HEK293 (cell line): ENCODE data around the gene JUP.

Experiments used
- ZNF175 ChIP-seq: fragments of 450-650 bp; formaldehyde crosslinking; IDR thresholded peaks from 2 replicates; pipeline ENCODE4 v1.5.1; 2016; ENCODE audit warnings: missing biosample characterization, missing genetic modification characterization
- TF ChIP-seq, protein P1 (sequence below): fragments of 450-650 bp; formaldehyde crosslinking; IDR thresholded peaks from 2 replicates; pipeline ENCODE4 v1.5.1; 2016; ENCODE audit warnings: missing biosample characterization, missing genetic modification characterization
- TF ChIP-seq, protein P2 (sequence below): fragments of 450-650 bp; formaldehyde crosslinking; IDR thresholded peaks from 2 replicates; pipeline ENCODE4 v1.5.1; 2016; ENCODE audit warnings: missing biosample characterization, missing genetic modification characterization
- TF ChIP-seq, protein P3 (sequence below): fragments of 450-650 bp; formaldehyde crosslinking; IDR thresholded peaks from 2 replicates; pipeline ENCODE4 v1.5.1; 2016; ENCODE audit warnings: missing biosample characterization, missing genetic modification characterization

- TF ChIP-seq, protein P1, sequence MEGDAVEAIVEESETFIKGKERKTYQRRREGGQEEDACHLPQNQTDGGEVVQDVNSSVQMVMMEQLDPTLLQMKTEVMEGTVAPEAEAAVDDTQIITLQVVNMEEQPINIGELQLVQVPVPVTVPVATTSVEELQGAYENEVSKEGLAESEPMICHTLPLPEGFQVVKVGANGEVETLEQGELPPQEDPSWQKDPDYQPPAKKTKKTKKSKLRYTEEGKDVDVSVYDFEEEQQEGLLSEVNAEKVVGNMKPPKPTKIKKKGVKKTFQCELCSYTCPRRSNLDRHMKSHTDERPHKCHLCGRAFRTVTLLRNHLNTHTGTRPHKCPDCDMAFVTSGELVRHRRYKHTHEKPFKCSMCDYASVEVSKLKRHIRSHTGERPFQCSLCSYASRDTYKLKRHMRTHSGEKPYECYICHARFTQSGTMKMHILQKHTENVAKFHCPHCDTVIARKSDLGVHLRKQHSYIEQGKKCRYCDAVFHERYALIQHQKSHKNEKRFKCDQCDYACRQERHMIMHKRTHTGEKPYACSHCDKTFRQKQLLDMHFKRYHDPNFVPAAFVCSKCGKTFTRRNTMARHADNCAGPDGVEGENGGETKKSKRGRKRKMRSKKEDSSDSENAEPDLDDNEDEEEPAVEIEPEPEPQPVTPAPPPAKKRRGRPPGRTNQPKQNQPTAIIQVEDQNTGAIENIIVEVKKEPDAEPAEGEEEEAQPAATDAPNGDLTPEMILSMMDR (tag by site-specific recombination), result no peak
- TF ChIP-seq, protein P2, sequence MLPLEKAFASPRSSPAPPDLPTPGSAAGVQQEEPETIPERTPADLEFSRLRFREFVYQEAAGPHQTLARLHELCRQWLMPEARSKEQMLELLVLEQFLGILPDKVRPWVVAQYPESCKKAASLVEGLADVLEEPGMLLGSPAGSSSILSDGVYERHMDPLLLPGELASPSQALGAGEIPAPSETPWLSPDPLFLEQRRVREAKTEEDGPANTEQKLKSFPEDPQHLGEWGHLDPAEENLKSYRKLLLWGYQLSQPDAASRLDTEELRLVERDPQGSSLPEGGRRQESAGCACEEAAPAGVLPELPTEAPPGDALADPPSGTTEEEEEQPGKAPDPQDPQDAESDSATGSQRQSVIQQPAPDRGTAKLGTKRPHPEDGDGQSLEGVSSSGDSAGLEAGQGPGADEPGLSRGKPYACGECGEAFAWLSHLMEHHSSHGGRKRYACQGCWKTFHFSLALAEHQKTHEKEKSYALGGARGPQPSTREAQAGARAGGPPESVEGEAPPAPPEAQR (tag by site-specific recombination), result no peak
- TF ChIP-seq ZNF175 (tag by site-specific recombination), result no peak
- TF ChIP-seq, protein P3, sequence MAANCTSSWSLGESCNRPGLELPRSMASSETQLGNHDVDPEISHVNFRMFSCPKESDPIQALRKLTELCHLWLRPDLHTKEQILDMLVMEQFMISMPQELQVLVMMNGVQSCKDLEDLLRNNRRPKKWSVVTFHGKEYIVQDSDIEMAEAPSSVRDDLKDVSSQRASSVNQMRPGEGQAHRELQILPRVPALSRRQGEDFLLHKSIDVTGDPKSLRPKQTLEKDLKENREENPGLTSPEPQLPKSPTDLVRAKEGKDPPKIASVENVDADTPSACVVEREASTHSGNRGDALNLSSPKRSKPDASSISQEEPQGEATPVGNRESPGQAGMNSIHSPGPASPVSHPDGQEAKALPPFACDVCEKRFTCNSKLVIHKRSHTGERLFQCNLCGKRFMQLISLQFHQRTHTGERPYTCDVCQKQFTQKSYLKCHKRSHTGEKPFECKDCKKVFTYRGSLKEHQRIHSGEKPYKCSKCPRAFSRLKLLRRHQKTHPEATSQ (tag by site-specific recombination), result no peak
These were observed 25.6 kb downstream of the JUP start for GRCh38 chr17:41760878-41761277.
